ENCODE measurements around the gene CAP2.
"Not testable (repeated sequence)": the region's sequence is repeated elsewhere in the genome, so short reads cannot be mapped to it uniquely, and the experiment has no call there.

Gene CAP2

DNA sequence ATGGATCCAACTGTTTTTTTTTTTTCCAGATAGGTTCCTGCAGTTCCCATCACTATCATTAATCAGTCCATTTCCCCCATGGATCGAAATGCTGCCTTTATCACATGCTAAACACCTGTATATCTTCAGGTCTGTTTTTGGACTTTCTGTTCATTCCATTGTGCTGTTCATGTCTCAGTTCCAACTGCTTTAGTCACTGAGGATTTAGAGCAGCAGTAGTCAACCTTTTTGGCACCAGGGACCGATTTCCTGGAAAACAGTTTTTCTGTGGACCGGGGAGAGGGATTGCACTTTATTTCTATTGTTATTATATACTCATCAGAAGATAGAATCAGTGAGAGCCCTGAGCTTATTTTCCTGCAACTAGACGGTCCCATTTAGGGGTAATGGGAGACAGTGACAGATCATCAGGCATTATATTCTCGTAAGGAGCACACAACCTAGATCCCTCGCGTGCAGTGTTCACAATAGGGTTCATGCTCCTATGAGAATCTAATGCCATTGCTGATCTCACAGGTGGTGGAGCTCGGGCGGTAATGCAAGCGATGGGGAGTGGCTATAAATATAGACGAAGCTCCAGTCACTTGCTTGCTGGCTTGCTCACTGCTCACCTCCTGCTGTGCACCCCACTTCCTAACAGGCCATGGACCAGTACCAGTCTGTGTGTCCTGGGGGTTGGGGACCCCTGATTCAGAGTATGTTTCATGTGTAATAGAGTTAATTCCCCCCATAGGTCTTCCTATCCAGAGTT is 46.0 kb downstream of the CAP2 start:
- DNase-seq (ENCODE audit: low spot score), result no peak

GRCh38 chr6:17440811-17441210 is 47.4 kb downstream of the CAP2 start:
- DNase-seq (ENCODE audit: low spot score), result not testable (repeated sequence)

- DNase-seq (ENCODE audit: low spot score), result no peak
These were observed 48.8 kb downstream of the CAP2 start for GRCh38 chr6:17442196-17442595.

GRCh38 chr6:17446713-17447112 is 53.3 kb downstream of the CAP2 start:
- peak; percentile 74 for DNase-seq (ENCODE audit: low spot score)

DNA sequence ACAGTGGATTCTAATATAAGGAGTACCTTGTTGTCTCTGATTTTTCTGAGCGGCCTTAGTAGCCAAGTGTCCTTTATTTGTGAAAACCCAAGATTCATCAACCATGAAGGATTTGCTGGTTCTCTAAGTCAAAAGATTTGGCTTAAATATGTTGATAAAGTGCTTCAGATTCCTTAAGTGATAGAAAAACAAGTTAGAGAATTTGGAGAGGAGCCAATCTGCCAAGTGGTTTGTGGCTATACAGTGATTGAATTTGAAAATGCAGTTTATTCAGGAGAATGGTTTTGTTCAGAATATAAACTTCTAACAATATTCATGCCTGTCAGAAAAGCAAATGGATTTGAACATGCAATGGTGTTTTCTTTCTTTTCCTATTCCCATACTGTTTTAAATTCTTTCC is 54.8 kb downstream of the CAP2 start:
- DNase-seq (ENCODE audit: low spot score), result peak; percentile 36

DNA sequence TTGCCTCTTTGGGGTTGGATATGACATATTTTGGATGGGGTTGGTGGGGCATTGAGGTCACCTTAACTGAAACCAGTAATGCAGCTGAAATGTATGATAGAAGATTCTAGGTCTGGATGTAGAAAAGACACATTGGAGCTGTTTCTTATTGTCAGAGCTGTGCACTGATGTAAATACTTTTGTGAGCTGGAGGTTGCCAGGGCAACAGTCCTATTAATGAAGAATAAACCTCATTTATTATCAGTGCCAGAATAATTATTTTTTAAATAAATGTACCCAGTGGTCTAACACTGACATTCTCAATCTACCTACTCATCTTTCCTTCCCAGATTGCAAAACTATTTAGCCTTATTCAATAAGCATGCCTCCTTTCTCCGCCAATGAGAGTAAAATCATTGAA is 57.0 kb downstream of the CAP2 start:
- no peak for DNase-seq (ENCODE audit: low spot score)

DNA sequence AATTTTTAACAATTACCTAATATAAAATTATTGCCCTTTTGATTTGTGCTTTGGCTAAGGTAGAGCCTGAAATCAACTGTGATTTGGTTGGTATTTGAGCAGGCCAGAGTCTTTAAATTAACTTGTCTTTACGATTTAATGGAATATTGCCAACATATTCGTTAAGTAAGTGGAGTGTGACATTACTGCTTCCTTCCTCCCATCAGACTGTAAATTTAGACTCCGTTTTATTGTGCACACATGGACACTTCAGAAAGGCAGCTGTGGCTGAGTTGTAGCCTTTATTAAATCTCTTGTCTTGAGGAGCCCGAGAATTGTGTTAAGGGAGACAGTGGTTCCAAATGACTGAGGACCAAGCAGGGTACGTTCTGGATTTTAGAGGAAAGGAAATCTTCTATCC is 57.4 kb downstream of the CAP2 start:
- DNase-seq (ENCODE audit: low spot score), result peak; percentile 1

- no peak for DNase-seq (ENCODE audit: low spot score)
These were observed 58.7 kb downstream of the CAP2 start for GRCh38 chr6:17452096-17452495.

GRCh38 chr6:17454316-17455005 is 61.1 kb downstream of the CAP2 start:
- no peak for DNase-seq (ENCODE audit: low spot score)

GRCh38 chr6:17455919-17456318 is 62.5 kb downstream of the CAP2 start:
- no peak for DNase-seq (ENCODE audit: low spot score)

DNA sequence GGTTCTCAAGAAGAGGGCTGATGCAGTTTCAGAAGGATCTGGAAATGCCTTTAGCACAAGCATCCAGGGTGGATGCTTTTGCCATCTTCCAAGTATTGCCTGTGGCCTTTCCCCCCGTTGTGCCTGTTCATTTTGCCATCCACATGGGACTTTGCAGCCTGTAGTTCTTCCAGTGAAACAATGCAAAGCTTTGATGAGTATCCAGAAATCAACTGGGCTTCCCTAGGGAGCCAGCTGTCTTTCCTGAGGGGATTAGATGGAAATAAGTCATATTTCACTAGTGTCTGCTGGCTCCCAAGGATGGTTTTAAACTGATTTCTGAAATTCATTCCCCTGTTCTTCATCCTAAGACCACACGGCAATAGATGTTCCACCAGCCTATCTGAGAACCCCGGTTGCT is 63.3 kb downstream of the CAP2 start:
- DNase-seq (ENCODE audit: low spot score), result no peak

DNA sequence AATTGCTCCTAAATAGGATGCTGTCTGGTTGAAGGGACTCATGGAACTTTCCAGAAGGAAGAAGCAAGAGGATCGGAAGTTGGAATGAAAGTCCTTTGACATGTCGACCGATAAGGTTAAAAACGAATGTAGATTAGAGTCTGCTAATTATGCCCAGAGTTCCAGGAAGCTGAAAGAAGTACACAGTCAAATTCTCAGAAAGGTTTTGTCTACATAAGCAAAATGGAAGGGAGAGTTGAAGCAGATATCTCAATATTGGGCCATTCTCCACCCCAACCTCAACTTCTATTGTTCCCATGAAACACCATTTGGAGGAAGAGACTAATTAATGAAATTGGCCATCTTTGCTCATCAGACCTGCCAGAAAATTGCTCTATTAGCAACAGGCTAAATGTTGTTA is 64.0 kb downstream of the CAP2 start:
- no peak for DNase-seq (ENCODE audit: low spot score)

- DNase-seq (ENCODE audit: low spot score), result no peak
These were observed 64.6 kb downstream of the CAP2 start for GRCh38 chr6:17457956-17458355.

- no peak for DNase-seq (ENCODE audit: low spot score)
These were observed 65.6 kb downstream of the CAP2 start for GRCh38 chr6:17458966-17459365.

DNA sequence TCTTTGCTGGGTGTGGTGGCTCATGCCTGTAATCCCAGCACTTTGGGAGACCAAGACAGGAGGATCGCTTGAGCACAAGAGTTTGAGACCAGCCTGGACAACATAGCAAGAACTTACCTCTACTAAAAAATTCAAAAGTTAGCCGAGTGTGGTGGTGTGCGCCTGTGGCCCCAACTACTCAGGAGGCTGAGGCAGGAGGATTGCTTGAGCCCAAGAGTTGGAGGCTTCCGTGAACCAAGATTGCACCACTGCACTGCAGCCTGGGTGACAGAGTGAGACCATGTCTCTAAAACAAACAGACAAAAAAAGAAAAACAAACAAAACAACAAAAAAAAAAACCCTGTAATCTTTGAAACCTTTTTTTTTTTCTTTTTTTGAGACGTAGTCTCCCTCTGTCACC is 67.5 kb downstream of the CAP2 start:
- no peak for DNase-seq (ENCODE audit: low spot score)

GRCh38 chr6:17466147-17466546 is 72.8 kb downstream of the CAP2 start:
- no peak for DNase-seq (ENCODE audit: low spot score)

DNA sequence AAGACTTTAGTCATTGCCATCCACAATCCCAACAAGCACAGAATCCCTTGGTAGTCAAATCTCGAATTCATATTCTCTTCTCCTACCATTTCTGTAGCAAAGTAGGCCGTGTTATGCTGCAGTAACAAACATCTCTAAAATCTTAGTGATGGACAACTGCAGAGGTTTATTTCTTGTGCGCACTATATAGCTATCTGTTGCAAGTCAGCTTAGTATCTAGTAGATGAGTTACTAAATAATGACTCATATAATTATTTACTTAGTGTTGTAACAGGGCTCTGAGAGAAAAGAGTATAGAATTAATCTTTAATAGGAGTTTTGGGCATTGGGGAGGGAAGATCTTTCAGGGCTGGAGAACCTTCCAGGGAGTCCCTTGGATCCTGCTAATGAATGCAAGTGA is 73.3 kb downstream of the CAP2 start:
- DNase-seq (ENCODE audit: low spot score), result peak; percentile 35

DNA sequence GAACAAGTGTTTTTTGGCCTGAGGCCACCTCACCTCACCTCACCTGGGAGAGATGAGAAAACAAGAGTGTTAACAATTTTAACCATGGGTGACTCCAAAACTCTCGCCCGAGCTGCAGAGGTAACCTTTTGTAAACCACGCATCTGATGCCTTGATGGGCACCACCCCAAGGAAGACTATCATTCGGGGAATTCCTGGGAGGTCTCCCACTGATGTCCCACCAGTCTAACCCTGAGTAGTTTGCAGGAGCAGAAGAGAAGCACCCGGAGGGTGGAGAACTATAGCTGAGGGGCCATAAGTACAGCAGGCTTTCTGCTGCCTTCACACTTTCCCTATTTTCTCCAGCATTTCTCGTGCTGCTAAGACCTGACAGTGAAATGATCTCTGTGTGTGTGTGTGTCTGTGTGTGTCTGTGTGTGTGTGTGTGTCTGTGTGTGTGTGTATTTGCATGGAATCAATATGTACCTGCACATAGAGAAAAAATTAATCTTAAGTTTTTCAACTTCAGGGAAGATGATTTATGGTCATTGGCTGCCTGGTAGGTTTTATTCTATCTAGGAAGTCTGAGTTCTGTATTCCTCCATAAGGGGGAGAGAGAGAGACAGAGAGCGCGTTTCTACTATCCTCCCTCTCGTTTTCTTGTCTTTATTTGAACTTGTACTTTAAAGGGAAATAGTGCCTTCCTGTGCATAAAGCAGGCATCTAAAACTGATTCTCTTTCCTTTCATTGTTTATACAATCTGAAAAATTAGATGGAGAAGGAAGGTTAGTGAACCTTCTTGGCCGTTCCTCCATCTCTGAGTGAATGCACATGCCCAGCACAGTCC is 75.8 kb downstream of the CAP2 start:
- DNase-seq (ENCODE audit: low spot score), result peak; percentile 10

GRCh38 chr6:17470202-17470937 is 77.0 kb downstream of the CAP2 start:
- no peak for DNase-seq (ENCODE audit: low spot score)

DNA sequence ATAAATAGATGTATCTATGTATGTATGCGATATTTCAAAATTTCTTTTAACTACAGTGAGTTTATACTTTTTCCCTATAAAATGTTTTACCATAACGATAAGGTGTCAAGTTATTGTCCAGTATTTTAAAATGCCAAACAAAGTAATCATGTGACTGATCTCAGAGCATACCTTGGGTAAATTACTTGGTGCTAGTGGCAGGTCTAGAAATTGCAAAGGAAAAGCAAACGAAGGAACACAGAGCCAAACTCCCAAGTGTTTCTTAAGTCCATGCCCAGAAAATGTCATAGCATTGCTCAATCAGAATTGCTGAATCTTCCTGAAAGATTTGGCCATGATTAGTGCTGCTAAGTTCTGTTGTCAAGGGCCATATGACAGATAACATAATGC is 77.5 kb downstream of the CAP2 start:
- DNase-seq (ENCODE audit: low spot score), result no peak

DNA sequence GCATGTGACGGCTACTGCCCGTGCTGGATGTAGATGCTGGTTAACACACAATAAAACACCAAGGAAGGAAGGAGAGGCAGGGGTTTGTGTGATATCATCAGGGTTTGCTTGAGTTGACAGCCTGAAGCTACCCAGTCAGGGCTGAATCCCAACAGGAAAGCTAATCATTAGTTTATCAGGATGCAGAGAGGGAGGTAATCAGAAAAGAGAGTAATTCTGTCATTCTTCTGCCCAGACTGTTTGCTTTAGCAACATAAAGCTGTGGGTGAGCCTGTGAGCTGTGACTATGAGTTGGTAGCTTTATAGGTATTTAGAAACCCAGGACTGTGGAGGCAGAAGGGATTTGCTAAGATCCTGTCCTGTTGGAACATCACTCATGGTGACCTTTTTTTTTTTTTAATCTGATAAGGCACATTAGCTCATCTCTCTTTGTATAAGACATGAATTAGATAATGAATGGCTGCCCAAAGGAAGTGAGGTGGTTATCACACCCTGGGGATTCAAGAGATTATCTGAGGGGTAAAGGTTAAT is 79.3 kb downstream of the CAP2 start:
- DNase-seq (ENCODE audit: low spot score), result peak; percentile 88

- peak; percentile 39 for DNase-seq (ENCODE audit: low spot score)
These were observed 80.2 kb downstream of the CAP2 start for GRCh38 chr6:17473554-17473953.

Data from kidney tubule cell (primary cell).